Neuronal stem cell (in vitro differentiated cells): ENCODE results near the gene GARS1.

ENCODE experiments used
- DNase-seq: peaks from one replicate; pipeline ENCODE4 v3.0.0-alpha.2; 2013; ENCODE audit warnings: low spot score
- H2AFZ ChIP-seq: one replicate; pipeline ENCODE4 v1.6.1; 2013; ENCODE audit warnings: mild to moderate bottlenecking, low read length, inconsistent platforms
- H2AK5ac ChIP-seq: 2 replicates; pipeline ENCODE4 v1.6.1; 2013; ENCODE audit warnings: low read depth, mild to moderate bottlenecking, inconsistent platforms, low read length, moderate library complexity, mixed read lengths
- H2BK120ac ChIP-seq: 2 replicates; pipeline ENCODE4 v1.6.1; 2013; ENCODE audit warnings: low read depth, mild to moderate bottlenecking, inconsistent platforms, low read length, moderate library complexity, mixed read lengths
- H2BK12ac ChIP-seq: one replicate; pipeline ENCODE4 v1.6.1; 2013; ENCODE audit warnings: low read length, inconsistent platforms
- H2BK15ac ChIP-seq: 2 replicates; pipeline ENCODE4 v1.6.1; 2013; ENCODE audit warnings: mild to moderate bottlenecking, low read length, inconsistent platforms, mixed read lengths
- H2BK5ac ChIP-seq: one replicate; pipeline ENCODE4 v1.6.1; 2013; ENCODE audit warnings: inconsistent platforms, mild to moderate bottlenecking, low read length, moderate library complexity
- H3K14ac ChIP-seq: one replicate; pipeline ENCODE4 v1.6.1; 2013; ENCODE audit warnings: low read length, inconsistent platforms
- H3K18ac ChIP-seq: 2 replicates; pipeline ENCODE4 v1.6.1; 2013; ENCODE audit warnings: low read length, inconsistent platforms
- H3K23ac ChIP-seq: 2 replicates; pipeline ENCODE4 v1.6.1; 2013; ENCODE audit warnings: low read depth, mild to moderate bottlenecking, mixed read lengths, low read length, inconsistent platforms; ENCODE audit not compliant: poor library complexity
- H3K27ac ChIP-seq: replicated peaks from 3 replicates; pipeline ENCODE4 v1.5.1; 2013; ENCODE audit warnings: low read length, inconsistent platforms
- H3K27me3 ChIP-seq, 3 experiments: 2 replicates each; pipeline ENCODE4 v1.6.1; 2013; ENCODE audit warnings: low read length in 3 of 3, mild to moderate bottlenecking in 2 of 3, inconsistent platforms in 1 of 3, low read depth in 1 of 3, mixed read lengths in 1 of 3, moderate library complexity in 1 of 3; ENCODE audit not compliant: control insufficient read depth in 3 of 3, insufficient read depth in 3 of 3
- H3K36me3 ChIP-seq, 2 donors: replicated peaks in 1 of 2; 2 replicates each; pipeline ENCODE4 v1.6.1; 2013; ENCODE audit warnings: low read length in 2 of 2; ENCODE audit not compliant: control insufficient read depth in 2 of 2, insufficient read depth in 2 of 2
- H3K4ac ChIP-seq: 2 replicates; pipeline ENCODE4 v1.6.1; 2013; ENCODE audit warnings: inconsistent platforms, mild to moderate bottlenecking, low read length, moderate library complexity
- H3K4me1 ChIP-seq, 2 donors: 1 replicate in 1 of 2; 2 replicates in 1 of 2; pipeline ENCODE4 v1.6.1; 2013; ENCODE audit warnings: low read length in 2 of 2, low read depth in 1 of 2; ENCODE audit not compliant: control insufficient read depth in 2 of 2, insufficient read depth in 1 of 2
- H3K4me2 ChIP-seq: one replicate; pipeline ENCODE4 v1.6.1; 2013; ENCODE audit warnings: mild to moderate bottlenecking, low read length, inconsistent platforms; ENCODE audit not compliant: insufficient read depth, poor library complexity, severe bottlenecking
- H3K4me3 ChIP-seq, 2 donors: 2 replicates each; pipeline ENCODE4 v1.5.1; 2013; ENCODE audit warnings: low read length in 2 of 2, mild to moderate bottlenecking in 2 of 2, inconsistent platforms in 1 of 2, moderate library complexity in 1 of 2
- H3K79me1 ChIP-seq: one replicate; pipeline ENCODE4 v1.6.1; 2013; ENCODE audit warnings: low read depth, mild to moderate bottlenecking, inconsistent platforms, low read length, moderate library complexity
- H3K9ac ChIP-seq: one replicate; pipeline ENCODE4 v1.6.1; 2013; ENCODE audit warnings: mild to moderate bottlenecking, low read depth, low read length, inconsistent platforms; ENCODE audit not compliant: poor library complexity
- H3K9me3 ChIP-seq, 2 donors: replicated peaks in 1 of 2; 2 replicates each; pipeline versions ENCODE3 to v1.6.1; 2013; ENCODE audit warnings: low read length in 2 of 2, mild to moderate bottlenecking in 2 of 2, inconsistent platforms in 1 of 2, low read depth in 1 of 2, mixed read lengths in 1 of 2, moderate library complexity in 1 of 2; ENCODE audit not compliant: control insufficient read depth in 2 of 2, insufficient read depth in 1 of 2
- H4K8ac ChIP-seq: one replicate; pipeline ENCODE4 v1.6.1; 2013; ENCODE audit warnings: low read depth, mild to moderate bottlenecking, inconsistent platforms, low read length, moderate library complexity
- H4K91ac ChIP-seq: one replicate; pipeline ENCODE4 v1.6.1; 2013; ENCODE audit warnings: low read length, low read depth, mild to moderate bottlenecking, inconsistent platforms; ENCODE audit not compliant: poor library complexity
- WGBS, 2 donors: extraction: QIAGEN DNeasy Blood & Tissue Kit; methylation state at CpG; one replicate each; pipeline ENCODE4 v1.1.7; 2013; ENCODE audit warnings: missing lambda C conversion rate in 2 of 2, mixed read lengths in 1 of 2; ENCODE audit not compliant: insufficient read length in 2 of 2, insufficient replicate concordance in 1 of 2; ENCODE audit errors: extremely low coverage in 2 of 2; 5-methylcytosine and 5-hydroxymethylcytosine counted together

Gene GARS1

DNA sequence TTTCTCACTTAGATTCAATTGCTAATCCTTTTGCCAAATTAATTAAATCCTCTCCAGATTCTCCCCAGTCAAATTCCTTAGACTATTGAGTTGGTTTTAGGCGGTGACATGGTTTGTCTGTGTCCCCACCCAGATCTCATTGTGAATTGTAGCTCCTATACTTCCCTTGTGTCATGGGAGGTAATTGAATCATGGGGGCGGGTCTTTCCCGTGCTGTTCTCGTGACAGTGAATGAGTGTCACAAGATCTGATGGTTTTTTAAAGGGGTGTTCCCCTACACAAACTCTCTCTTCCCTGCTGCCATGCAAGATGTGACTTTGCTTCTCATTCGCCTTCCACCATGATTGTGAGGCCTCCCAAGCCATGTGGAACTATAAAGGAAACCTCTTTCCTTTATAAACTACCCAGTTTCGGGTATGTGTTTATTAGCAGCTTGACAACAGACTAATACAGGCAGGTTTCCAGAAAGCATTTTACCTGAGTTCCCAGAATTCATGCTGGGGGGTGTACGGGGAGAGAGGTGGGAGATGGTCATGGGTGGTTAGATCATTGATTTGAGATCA is 44.7 kb upstream of the GARS1 start:
- no peak overlapping the region for H3K9ac ChIP-seq
- H4K91ac ChIP-seq = no peak overlapping the region
- DNase-seq = peak; percentile 27
- no peak overlapping the region for H3K23ac ChIP-seq
- no peaks in the 10 kb centered on the region for H3K79me1 ChIP-seq
- no peak overlapping the region for H2BK5ac ChIP-seq
- no peak overlapping the region for H2AFZ ChIP-seq
- peaks cover 3 to 11% of the 10 kb centered on the region in 2 donors for H3K4me1 ChIP-seq
- no peak overlapping the region for H2BK15ac ChIP-seq
- no peak overlapping the region for H3K4me2 ChIP-seq
- no peak overlapping the region for H3K4ac ChIP-seq
- H3K4me3 ChIP-seq = no peak overlapping the region
- H2AK5ac ChIP-seq = no peak overlapping the region
- no peak overlapping the region for H3K18ac ChIP-seq
- WGBS, 2 donors = no CpG with 5 or more reads among the region's 7 CpGs
- H2BK12ac ChIP-seq = no peak overlapping the region
- no peak overlapping the region for H3K14ac ChIP-seq
- H3K9me3 ChIP-seq = peaks cover 0 to 4% of the 10 kb centered on the region in 2 donors
- no peak overlapping the region for H4K8ac ChIP-seq
- no peak overlapping the region for H2BK120ac ChIP-seq
- H3K27me3 ChIP-seq = no peaks in the 10 kb centered on the region
- H3K27ac ChIP-seq = peak overlapping the region; percentile 3
- no peaks in the 10 kb centered on the region for H3K36me3 ChIP-seq

DNA sequence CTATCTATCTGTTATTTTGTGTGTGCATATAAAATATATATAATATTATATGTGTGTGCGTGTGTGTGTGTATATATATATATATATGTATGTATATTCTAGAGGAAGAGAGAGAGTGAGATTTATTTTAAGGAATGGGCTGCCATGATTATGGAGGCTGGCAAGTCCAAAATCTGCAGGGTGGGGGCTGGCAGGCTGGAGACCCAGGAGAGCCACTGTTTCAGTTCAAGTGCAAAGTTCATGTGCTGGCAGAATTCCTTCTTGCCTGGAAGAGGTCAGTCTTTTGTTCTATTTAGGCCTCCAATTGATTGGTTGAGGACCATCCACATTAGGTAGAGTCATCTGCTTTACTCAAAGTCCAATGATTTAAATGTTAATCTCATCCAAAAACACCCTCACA is 42.3 kb upstream of the GARS1 start:
- no peak overlapping the region for H3K18ac ChIP-seq
- H3K9me3 ChIP-seq = peaks cover 0 to 4% of the 10 kb centered on the region in 2 donors
- no peak overlapping the region for H3K14ac ChIP-seq
- no peaks in the 10 kb centered on the region for H3K36me3 ChIP-seq
- H3K23ac ChIP-seq = no peak overlapping the region
- no peak overlapping the region for H2BK12ac ChIP-seq
- H4K8ac ChIP-seq = no peak overlapping the region
- no peak overlapping the region for H2BK5ac ChIP-seq
- no peak overlapping the region for H4K91ac ChIP-seq
- no peak overlapping the region for H3K27ac ChIP-seq
- H2AK5ac ChIP-seq = no peak overlapping the region
- DNase-seq = no peak
- whole genome bisulfite sequencing, 2 donors = 100% methylated on average over 1 of the region's 1 CpG; no CpG with 5 or more reads in 1 of the 2 donors
- H2BK120ac ChIP-seq = no peak overlapping the region
- no peak overlapping the region for H3K4ac ChIP-seq
- H3K79me1 ChIP-seq = no peaks in the 10 kb centered on the region
- no peak overlapping the region for H2AFZ ChIP-seq
- no peaks in the 10 kb centered on the region for H3K27me3 ChIP-seq
- no peak overlapping the region for H3K9ac ChIP-seq
- H3K4me2 ChIP-seq = no peak overlapping the region
- no peak overlapping the region for H3K4me3 ChIP-seq
- H3K4me1 ChIP-seq = peaks cover 12 to 15% of the 10 kb centered on the region in 2 donors
- H2BK15ac ChIP-seq = no peak overlapping the region

DNA sequence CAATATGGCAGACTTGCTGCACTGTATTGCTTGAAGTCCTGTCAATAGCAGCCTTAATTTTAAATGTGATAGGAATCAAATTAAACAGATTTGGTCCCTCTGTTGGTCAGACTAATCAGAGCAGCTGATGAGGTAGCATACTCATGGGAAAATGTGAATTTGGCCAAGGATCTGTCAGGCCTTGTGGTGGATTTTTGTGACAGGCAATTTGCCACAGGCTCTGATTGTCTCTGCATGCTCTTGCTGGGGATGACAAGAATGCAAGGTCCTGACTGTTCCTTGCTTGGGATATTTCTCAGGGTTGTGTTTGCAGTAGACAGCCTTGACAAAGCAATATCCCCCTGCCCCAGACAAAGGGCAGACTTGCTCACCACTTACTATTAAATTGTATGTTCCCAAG is 41.5 kb upstream of the GARS1 start:
- Histone ChIP-seq H3K4me1 (peaks cover 13 to 17% of the 10 kb centered on the region in 2 donors), H3K79me1 (no peaks in the 10 kb centered on the region), H2BK120ac (no peak overlapping the region), H4K8ac (no peak overlapping the region), H2BK12ac (no peak overlapping the region), H2BK15ac (no peak overlapping the region), H4K91ac (no peak overlapping the region), H3K9ac (no peak overlapping the region), H3K4ac (no peak overlapping the region), H3K23ac (no peak overlapping the region), H3K9me3 (peaks cover 0 to 4% of the 10 kb centered on the region in 2 donors), H3K18ac (no peak overlapping the region), H2AFZ (no peak overlapping the region), H2AK5ac (no peak overlapping the region), H3K4me3 (no peak overlapping the region), H2BK5ac (no peak overlapping the region), H3K36me3 (no peaks in the 10 kb centered on the region), H3K4me2 (no peak overlapping the region), H3K14ac (no peak overlapping the region), H3K27ac (no peak overlapping the region), H3K27me3 (no peaks in the 10 kb centered on the region)
- DNase-seq = no peak

DNA sequence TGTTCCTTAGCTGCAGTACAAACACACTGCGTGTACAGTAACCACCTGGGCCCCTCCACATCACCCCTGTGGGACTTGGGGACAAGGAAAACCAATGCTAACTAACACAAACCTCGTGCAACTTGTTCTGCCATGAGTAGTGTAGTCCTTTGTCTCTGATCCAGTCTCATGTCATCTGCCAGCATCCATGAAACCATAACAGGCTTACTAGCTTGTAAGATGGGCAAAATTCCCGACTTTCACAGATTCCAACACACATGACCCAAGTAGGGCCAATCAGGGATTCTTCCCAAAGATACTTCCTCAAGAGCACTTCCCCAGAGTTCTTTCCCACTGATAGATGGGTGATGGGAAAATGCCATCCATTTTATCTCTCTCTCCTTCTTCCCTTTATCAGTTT is 41.1 kb upstream of the GARS1 start:
- DNase-seq = no peak
- no CpG with 5 or more reads among the region's 3 CpGs for WGBS, 2 donors
- Histone ChIP-seq H3K4me3 (no peak overlapping the region), H3K27ac (no peak overlapping the region), H3K36me3 (no peaks in the 10 kb centered on the region), H3K79me1 (no peaks in the 10 kb centered on the region), H3K14ac (no peak overlapping the region), H2BK5ac (no peak overlapping the region), H3K23ac (no peak overlapping the region), H3K9me3 (peaks cover 0 to 4% of the 10 kb centered on the region in 2 donors), H3K9ac (no peak overlapping the region), H2AFZ (no peak overlapping the region), H3K18ac (no peak overlapping the region), H4K91ac (no peak overlapping the region), H2AK5ac (no peak overlapping the region), H3K4me1 (peaks cover 13 to 17% of the 10 kb centered on the region in 2 donors), H3K4ac (no peak overlapping the region), H3K27me3 (no peaks in the 10 kb centered on the region), H3K4me2 (no peak overlapping the region), H2BK15ac (no peak overlapping the region), H2BK12ac (no peak overlapping the region), H4K8ac (no peak overlapping the region), H2BK120ac (no peak overlapping the region)
